ENCODE results near the gene NUDT5.

Gene NUDT5

GRCh38 chr10:12121673-12122072, 74.0 kb downstream of the NUDT5 start:
- H3K9ac ChIP-seq (ENCODE audit: low read length), result no peak overlapping the region
- H3K27me3 ChIP-seq (ENCODE audit: control insufficient read depth, insufficient read depth, low read length), result no peaks in the 10 kb centered on the region
- peaks cover 56% of the 10 kb centered on the region for H3K36me3 ChIP-seq (ENCODE audit: control insufficient read depth, insufficient read depth, low read length)
- H3K27ac ChIP-seq (ENCODE audit: low read depth, low read length), result no peak overlapping the region
- no peaks in the 10 kb centered on the region for H3K4me1 ChIP-seq (ENCODE audit: control insufficient read depth, insufficient read depth, low read length)
- H3K9me3 ChIP-seq (ENCODE audit: control insufficient read depth, insufficient read depth, low read depth, low read length), result no peaks in the 10 kb centered on the region
- no peak overlapping the region for H3K4me3 ChIP-seq (ENCODE audit: low read depth, low read length)

Measured in HUES6 (cell line).